NCI-H1105 (cell line): ENCODE data around the gene PLEKHM1.

Experiments
- DNase-seq: peaks from one replicate; lab custom pipeline; 2025; lab: John Stamatoyannopoulos, UW

PLEKHM1 gene

GRCh38 chr17:45398800-45399199, 91.7 kb downstream of the PLEKHM1 start:
- no peak for DNase-seq

- DNase-seq = no peak
Observed at GRCh38 chr17:45397796-45398195, 92.7 kb downstream of the PLEKHM1 start.

- DNase-seq = no peak
Observed at GRCh38 chr17:45396496-45397205, 93.9 kb downstream of the PLEKHM1 start.

GRCh38 chr17:45395569-45396415, 94.7 kb downstream of the PLEKHM1 start:
- DNase-seq = no peak

GRCh38 chr17:45394913-45395568, 95.5 kb downstream of the PLEKHM1 start:
- peak; percentile 53 for DNase-seq

GRCh38 chr17:45394564-45394912, 96.0 kb downstream of the PLEKHM1 start:
- DNase-seq = no peak

GRCh38 chr17:45394091-45394490, 96.4 kb downstream of the PLEKHM1 start:
- no peak for DNase-seq

- no peak for DNase-seq
Observed at GRCh38 chr17:45393411-45393810, 97.1 kb downstream of the PLEKHM1 start.

GRCh38 chr17:45391918-45392317, 98.6 kb downstream of the PLEKHM1 start:
- DNase-seq = no peak

GRCh38 chr17:45391291-45391690, 99.2 kb downstream of the PLEKHM1 start:
- no peak for DNase-seq

GRCh38 chr17:45389354-45389753, 101.2 kb downstream of the PLEKHM1 start:
- DNase-seq = no peak

- DNase-seq = no peak
Observed at GRCh38 chr17:45388604-45389325, 101.8 kb downstream of the PLEKHM1 start.

GRCh38 chr17:45387739-45388138, 102.8 kb downstream of the PLEKHM1 start:
- no peak for DNase-seq

- no peak for DNase-seq
Observed at GRCh38 chr17:45386178-45386577, 104.3 kb downstream of the PLEKHM1 start.
